HG02588 (cell line): ENCODE results near the gene PAN3.
"Not testable (repeated sequence)": the region's sequence is repeated elsewhere in the genome, so short reads cannot be mapped to it uniquely, and the experiment has no call there.

Experiments
- ATAC-seq: cut with Tn5 transposase; IDR thresholded peaks from one replicate; pipeline ENCODE4 v1.9.1; 2021; ENCODE audit warnings: mild to moderate bottlenecking, moderate library complexity; ENCODE audit not compliant: unreplicated experiment

The PAN3 gene

DNA sequence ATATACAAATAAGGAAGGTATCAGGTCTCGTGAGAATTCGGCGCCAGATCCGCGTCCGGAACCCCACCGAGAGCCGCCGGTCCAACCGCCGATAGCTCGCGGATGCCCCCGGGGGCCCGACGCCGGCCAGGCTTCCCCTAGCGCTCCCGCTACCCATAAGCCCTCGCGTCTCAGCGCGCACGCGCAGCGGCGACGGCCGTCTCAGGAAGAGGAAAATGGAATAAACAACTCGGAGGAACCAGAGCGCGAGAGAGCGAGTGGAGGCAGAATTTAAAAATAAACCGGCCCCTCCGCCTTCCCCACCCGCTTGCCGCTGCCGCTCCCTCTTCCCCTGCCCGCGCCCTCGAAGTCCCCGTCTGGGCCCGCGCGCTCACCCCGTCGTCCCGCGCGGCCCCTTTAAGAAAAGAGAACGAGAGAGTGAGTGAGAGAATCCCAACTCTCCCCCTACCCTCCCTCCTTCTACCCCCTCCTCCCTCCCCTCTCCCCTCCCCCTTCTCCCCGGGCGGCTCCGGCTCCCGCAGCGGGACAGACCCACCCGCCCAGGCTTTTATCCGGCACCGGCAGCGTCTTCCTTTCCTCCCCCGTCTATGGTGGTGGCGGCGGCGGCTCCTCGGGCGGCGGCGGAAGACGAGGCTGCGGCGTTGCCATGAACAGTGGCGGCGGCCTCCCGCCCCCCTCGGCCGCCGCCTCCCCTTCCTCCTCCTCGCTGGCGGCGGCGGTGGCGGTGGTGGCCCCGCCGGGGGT is at the start of gene PAN3:
Gene PAN3, plus strand, starts transcription at position 534 of the 744 bp plus-strand sequence. Its CDS starts 113 bp downstream, at position 647.
- ATAC-seq, result peak; percentile 48

GRCh38 chr13:28089065-28089464 is 49.3 kb upstream of the PAN3 start:
- no peak for ATAC-seq

- no peak for ATAC-seq
Observed at GRCh38 chr13:28092431-28092830, 45.9 kb upstream of the PAN3 start.

- ATAC-seq, result no peak
Observed at GRCh38 chr13:28093881-28094280, 44.5 kb upstream of the PAN3 start.

- no peak for ATAC-seq
Observed at GRCh38 chr13:28094306-28094705, 44.0 kb upstream of the PAN3 start.

- ATAC-seq, result no peak
Observed at GRCh38 chr13:28097503-28097902, 40.8 kb upstream of the PAN3 start.

- ATAC-seq, result peak; percentile 22
Observed at GRCh38 chr13:28099396-28100149, 38.8 kb upstream of the PAN3 start.

DNA sequence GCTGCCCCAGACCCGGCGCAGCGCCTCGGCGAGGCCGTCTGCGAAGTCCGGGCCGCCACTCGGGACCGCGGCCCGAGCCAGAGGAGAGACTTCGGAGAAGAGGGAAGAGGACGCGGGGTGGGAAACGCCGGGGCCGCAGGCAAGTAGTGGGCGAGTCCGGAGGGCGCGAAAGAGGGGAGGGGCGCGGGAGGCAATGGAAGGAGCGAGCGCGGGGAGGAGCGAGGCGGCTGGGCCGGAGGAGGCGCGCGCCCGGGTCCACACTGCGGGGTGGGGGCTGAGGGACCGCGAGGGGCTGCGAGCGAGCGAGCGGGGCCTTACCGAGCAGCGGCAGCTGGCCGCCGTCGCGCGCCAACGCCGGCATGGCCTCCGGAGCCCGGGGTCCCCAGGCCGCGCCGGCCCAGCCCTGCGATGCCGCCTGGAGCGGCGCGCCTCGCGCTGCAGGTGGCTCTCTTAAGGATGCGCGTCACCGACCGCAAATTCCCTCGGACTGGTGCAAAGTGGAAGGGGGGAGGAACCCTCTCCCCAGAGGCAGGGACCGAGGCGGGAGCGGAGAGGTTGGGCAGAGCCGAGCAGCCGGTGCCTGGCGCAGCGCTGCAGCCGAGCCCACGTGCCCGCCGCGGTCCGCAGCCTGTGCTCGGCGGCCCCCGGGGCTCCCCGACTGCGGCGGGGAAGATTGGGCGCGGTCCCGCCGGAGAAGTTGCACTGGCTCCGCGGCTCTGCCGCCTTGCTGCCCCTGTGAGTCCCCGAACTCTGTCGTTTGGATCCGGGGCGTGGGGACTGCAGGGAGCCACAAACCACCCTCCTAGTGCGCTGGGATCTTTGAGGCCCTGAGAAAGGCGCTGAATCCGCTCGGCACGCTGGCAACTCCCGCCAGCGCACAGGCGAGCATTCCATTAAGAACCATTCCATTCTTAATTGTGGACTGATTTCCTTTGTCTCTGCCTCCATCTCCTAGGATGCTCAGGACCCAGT is 37.9 kb upstream of the PAN3 start, which contains the start of gene FLT3:
Gene FLT3, minus strand, starts transcription at position 427 of the 972 bp plus-strand sequence. Its CDS starts 66 bp downstream, at position 361.
- ATAC-seq, result peak; percentile 51

DNA sequence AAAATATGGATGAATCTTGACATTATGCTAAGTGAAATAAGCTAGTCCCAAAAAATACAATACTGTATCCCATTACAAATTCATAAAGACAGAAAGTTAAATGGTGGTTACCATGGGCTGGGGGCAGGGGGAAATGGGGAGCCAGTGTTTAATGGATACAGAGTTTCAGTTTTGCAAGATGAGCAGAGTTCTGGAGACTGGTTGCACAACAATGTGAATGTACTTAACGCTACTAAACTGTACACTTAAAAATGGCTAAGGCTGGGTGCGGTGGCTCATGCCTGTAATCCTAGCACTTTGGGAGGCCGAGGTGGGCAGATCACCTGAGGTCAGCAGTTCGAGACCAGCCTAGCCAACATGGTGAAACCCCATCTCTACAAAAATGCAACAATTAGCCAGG is 36.5 kb upstream of the PAN3 start:
- not testable (repeated sequence) for ATAC-seq

DNA sequence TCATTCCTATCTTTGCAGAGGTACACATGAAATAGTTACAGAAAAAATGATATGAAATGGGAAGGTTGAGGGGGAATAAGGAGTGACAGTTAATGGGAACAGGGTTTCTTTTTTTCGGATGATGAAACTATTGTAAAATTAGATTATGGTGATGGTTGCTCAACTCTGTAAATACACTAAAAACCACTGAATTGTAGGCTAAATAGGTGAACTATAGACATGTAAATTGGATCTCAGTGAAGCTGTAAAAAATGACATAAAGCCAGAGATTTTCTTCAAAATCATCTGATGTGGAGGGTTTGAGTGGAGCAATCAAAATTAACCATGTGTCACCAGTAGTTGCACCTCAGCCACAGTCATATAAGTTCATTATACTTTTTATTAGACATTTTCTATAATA is 31.4 kb upstream of the PAN3 start:
- no peak for ATAC-seq

GRCh38 chr13:28110414-28110813 is 27.9 kb upstream of the PAN3 start:
- no peak for ATAC-seq

DNA sequence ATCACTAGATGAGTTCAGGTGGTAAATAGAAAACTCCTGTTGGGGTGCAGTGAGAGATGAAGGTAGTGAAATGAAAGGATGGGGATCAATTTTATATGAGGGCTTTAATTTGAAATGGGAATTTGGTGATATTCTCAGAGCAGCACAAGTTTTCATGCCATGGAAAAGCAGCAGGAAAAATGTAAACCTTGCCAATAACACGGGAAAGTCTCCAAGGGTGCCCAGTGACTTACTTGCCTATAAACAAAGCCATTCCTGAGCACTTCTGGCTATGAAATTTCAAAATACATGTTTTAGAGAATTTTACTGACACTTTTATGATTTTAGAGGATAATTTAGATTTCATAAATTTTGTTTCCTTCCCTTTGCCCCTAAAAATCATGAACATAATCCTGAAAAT is 21.6 kb upstream of the PAN3 start:
- no peak for ATAC-seq

GRCh38 chr13:28117689-28118377 is 20.5 kb upstream of the PAN3 start:
- ATAC-seq, result no peak

- no peak for ATAC-seq
Observed at GRCh38 chr13:28120317-28120716, 18.0 kb upstream of the PAN3 start.

- ATAC-seq, result no peak
Observed at GRCh38 chr13:28121224-28121623, 17.1 kb upstream of the PAN3 start.

DNA sequence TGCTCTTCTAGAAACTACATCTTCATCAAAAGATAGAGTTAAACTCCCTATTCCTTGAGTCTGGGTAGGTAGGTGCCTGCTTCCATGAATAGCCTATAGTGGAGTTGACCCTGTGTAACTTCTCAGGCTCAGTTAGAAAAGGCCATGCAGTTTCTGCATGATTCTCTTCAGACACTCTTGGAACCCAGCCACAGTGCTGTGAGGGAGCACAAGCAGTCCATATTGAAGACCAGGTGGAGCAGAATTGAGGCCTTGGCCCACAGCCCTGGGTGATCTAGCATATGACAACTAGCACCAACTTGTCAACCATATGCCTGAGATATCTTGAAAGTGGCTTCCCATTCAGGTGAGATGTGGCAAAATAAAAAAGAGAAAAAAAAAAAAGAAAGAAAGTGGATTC is 10.3 kb upstream of the PAN3 start:
- no peak for ATAC-seq

DNA sequence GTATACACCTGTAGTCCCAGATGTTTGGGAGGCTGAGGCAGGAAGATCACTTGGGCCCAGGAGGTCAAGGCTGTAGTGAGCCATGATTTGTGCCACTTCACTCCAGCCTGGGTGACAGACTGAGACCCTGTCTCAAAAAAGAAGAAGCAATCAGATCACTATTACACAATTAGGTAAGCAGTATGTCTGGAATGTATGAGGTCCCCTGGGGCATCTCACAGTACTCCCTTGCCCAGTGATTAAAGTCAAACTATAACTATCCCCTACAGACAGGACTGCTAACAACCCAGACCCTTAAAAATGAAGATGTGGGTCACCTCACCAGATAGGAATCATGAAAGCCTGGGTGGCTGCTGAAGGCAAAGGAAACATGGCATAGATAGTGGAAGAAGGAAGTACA is 9.4 kb upstream of the PAN3 start:
- ATAC-seq, result no peak

GRCh38 chr13:28129911-28130693 is 8.2 kb upstream of the PAN3 start:
- ATAC-seq, result no peak

- no peak for ATAC-seq
Observed at GRCh38 chr13:28131646-28132045, 6.7 kb upstream of the PAN3 start.

- no peak for ATAC-seq
Observed at GRCh38 chr13:28136916-28137315, 1.4 kb upstream of the PAN3 start.
